HL-60 (cell line): ENCODE data around the gene SHE.

Source experiments
- GABPA ChIP-seq: IDR thresholded peaks from 2 replicates; pipeline ENCODE4 v1.6.1; 2012; ENCODE audit warnings: low read depth
- SPI1 ChIP-seq: IDR thresholded peaks from 2 replicates; pipeline ENCODE4 v1.6.1; 2012; ENCODE audit warnings: low read depth, mild to moderate bottlenecking, borderline replicate concordance
- TF ChIP-seq, protein P1 (sequence below): IDR thresholded peaks from one replicate; pipeline ENCODE4 v1.5.1; 2011; ENCODE audit warnings: low read length, control low read depth, inconsistent platforms; ENCODE audit not compliant: insufficient read depth
- TF ChIP-seq, protein P2 (sequence below): IDR thresholded peaks from 2 replicates; pipeline ENCODE4 v1.6.1; 2012; ENCODE audit warnings: low read depth; ENCODE audit not compliant: insufficient replicate concordance

DNA sequence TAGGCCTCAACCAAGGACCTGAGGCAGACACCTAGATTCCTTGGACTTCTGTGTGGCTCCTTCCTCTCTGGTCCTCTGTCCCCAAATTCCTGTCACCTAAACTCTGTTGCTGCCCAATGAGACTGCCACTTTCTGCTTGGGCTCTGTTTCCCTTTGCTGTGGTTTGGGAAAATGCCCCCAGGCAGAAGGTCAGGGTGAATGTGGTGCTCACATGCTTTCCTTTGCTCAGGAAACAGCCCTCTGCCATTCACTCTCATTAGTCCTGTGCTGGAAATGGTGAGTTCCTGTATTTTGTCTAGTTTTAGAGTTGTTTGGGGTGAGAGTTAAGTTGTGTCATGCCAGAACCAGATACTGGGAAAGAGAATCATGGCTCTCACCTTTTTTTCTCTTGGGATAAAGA, 22.7 kb upstream of the SHE start:
- TF ChIP-seq, protein P1, sequence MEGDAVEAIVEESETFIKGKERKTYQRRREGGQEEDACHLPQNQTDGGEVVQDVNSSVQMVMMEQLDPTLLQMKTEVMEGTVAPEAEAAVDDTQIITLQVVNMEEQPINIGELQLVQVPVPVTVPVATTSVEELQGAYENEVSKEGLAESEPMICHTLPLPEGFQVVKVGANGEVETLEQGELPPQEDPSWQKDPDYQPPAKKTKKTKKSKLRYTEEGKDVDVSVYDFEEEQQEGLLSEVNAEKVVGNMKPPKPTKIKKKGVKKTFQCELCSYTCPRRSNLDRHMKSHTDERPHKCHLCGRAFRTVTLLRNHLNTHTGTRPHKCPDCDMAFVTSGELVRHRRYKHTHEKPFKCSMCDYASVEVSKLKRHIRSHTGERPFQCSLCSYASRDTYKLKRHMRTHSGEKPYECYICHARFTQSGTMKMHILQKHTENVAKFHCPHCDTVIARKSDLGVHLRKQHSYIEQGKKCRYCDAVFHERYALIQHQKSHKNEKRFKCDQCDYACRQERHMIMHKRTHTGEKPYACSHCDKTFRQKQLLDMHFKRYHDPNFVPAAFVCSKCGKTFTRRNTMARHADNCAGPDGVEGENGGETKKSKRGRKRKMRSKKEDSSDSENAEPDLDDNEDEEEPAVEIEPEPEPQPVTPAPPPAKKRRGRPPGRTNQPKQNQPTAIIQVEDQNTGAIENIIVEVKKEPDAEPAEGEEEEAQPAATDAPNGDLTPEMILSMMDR, result no peak
- TF ChIP-seq SPI1 (no peak), GABPA (no peak)
- TF ChIP-seq, protein P2, sequence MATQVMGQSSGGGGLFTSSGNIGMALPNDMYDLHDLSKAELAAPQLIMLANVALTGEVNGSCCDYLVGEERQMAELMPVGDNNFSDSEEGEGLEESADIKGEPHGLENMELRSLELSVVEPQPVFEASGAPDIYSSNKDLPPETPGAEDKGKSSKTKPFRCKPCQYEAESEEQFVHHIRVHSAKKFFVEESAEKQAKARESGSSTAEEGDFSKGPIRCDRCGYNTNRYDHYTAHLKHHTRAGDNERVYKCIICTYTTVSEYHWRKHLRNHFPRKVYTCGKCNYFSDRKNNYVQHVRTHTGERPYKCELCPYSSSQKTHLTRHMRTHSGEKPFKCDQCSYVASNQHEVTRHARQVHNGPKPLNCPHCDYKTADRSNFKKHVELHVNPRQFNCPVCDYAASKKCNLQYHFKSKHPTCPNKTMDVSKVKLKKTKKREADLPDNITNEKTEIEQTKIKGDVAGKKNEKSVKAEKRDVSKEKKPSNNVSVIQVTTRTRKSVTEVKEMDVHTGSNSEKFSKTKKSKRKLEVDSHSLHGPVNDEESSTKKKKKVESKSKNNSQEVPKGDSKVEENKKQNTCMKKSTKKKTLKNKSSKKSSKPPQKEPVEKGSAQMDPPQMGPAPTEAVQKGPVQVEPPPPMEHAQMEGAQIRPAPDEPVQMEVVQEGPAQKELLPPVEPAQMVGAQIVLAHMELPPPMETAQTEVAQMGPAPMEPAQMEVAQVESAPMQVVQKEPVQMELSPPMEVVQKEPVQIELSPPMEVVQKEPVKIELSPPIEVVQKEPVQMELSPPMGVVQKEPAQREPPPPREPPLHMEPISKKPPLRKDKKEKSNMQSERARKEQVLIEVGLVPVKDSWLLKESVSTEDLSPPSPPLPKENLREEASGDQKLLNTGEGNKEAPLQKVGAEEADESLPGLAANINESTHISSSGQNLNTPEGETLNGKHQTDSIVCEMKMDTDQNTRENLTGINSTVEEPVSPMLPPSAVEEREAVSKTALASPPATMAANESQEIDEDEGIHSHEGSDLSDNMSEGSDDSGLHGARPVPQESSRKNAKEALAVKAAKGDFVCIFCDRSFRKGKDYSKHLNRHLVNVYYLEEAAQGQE, result no peak
